ENCODE measurements around the gene OR10AD1. TPM values are rescaled to one million over a fixed set of nuclear protein-coding genes. Genes with fewer than 3 reads are reported as not detected.
"Not testable (repeated sequence)": the region's sequence is repeated elsewhere in the genome, so short reads cannot be mapped to it uniquely, and the experiment has no call there.

OR10AD1 gene, protein sequence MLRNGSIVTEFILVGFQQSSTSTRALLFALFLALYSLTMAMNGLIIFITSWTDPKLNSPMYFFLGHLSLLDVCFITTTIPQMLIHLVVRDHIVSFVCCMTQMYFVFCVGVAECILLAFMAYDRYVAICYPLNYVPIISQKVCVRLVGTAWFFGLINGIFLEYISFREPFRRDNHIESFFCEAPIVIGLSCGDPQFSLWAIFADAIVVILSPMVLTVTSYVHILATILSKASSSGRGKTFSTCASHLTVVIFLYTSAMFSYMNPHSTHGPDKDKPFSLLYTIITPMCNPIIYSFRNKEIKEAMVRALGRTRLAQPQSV
- total RNA-seq: not detected
- long read RNA-seq: 0 reads

DNA sequence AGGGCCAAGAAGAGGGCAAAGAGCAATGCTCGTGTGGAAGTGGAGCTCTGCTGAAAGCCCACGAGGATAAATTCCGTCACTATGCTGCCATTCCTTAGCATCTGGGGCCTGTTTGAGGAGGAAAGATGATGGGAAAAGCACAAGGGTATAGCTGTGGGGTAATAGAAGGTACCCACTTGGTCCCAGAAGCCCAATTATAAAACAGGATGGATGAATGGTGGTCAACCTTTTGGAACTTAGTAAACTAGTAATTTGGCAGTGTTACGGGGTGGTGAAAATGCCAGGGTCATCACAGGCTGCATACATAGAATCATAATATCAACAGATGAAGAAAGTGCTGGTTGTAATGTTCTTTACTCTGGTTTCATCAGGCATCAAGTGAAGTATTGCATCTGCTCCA is at the start of gene OR10AD1:
Gene OR10AD1 (minus strand): TSS at position 101 of the 400 bp plus-strand sequence. CDS start 0 bp downstream, at position 101.
- no peak for ATAC-seq

DNA sequence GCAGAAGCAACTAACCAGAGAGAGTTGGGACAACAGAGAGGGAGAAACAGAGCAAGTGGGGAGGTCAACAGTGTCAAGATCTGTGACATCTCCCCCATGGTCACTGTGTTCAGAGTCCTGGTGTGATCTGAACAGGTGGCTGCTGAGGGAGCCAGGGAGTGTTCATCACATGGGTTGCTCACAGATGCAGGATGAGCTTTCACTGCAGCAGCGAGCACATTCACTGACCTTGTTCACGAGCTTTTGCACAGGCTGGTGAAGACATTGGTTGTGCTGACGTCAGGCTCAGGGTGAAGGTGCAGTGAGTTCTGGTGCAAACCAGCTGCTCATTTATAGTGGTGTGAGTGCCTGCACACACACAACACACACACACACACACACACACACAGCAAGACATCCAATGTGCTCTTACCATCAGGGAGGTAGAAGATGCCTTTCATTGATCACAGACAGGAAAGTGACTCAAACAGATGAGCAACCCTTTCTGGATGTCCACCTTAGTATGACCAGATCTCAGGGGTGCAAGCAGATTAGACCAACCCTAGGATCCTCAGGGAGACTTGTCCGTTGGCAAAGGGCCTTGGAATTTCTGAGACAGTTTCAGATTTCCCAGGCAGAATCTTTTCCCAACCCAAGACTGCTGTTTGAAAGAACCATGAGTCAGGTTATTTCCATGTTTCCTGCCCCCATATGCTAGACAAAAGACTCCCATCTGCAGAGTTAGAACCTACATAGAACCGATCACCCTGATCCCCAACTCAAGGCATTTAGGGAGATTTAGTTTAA is 44.3 kb upstream of the OR10AD1 start:
- DNase-seq (no peak), ATAC-seq (no peak)
- intact Hi-C loops (cut with DNase I, micrococcal nuclease): no loop called here

More for the DNA sequence above, at the start of gene OR10AD1:
- no peak for DNase-seq
- intact Hi-C loops (cut with DNase I, micrococcal nuclease): no loop called here

DNA sequence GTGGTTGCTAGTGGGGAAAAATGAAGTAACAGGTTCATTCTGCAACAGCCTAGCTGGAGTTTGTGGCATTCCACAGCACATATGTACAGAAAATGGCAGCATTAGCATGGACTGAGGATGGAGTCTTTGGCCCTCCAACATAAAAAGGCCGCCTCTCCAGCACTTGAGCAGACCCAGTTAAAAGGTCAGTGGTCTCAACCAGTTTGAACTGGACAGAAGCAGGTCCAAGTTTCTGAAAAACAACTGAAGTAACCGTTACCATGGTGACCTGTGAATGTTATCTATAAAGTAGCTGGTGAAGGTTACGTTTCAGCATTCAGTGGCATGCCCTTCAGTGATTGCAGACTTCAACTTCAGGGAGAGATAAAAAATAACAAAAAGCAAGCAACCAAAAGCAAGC is 34.1 kb upstream of the OR10AD1 start:
- intact Hi-C loops (cut with DNase I, micrococcal nuclease): no loop called here
- no peak for DNase-seq
- ATAC-seq: no peak

DNA sequence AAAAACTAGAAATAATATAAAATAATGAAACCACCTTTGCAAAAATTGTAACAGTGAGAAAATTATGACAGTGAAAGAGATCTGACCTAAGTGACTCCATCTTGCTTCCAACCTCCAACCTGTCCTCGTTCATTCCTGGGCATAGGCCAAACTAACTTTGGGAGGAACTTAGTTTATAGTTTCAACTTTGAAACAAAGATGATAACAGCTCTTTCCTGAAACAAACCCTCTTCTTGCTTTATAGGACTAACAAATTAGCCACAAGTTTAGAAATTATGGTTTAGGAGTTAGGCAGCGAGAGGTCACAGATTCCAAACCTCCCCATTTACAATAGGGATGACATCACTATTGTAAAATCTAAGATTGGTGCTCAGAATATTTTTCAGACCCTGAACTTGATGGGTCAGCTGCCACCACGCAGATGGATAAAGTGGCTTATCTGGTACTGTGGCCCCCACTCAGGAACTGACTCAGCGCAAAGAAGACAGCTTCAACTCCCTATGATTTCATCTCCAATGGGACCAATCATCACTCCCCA is 32.8 kb upstream of the OR10AD1 start:
- ATAC-seq (no peak), DNase-seq (no peak)
- intact Hi-C loops (cut with DNase I, micrococcal nuclease): no loop called here

DNA sequence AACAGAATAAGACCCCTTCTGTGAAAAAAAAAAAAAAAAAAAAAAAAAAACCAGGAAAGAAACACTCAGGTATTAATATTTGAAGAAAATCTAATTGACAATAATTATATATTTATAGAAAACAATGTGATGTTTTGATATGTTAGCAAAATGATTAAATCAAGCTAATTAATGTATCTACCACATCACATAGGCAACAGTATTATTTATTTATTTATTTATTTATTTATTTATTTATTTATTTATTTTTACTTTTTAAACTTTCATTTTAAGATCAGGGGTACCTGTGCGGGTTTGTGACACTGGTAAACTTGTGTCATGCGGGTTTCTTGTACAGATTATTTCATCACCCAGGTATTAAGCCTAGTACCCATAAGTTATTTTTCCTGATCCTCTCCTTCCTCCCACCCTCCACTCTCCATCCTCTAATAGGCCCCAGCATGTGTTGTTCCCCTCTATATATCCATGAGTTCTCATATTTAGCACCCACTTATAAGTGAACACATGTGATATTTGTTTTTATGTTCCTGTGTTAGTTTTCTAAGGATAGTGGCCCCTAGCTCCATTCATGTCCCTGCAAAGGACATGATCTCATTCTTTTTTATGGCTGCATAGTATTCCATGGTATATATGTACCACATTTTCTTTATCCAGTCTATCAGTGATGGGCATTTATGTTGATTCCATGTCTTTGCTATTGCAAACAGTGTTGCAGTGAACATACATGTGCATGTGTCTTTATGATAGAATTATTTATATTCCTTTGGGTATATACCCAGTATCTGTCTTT is 28.3 kb upstream of the OR10AD1 start:
- intact Hi-C loops (cut with DNase I, micrococcal nuclease); DNase-seq; ATAC-seq: not testable (repeated sequence)

DNA sequence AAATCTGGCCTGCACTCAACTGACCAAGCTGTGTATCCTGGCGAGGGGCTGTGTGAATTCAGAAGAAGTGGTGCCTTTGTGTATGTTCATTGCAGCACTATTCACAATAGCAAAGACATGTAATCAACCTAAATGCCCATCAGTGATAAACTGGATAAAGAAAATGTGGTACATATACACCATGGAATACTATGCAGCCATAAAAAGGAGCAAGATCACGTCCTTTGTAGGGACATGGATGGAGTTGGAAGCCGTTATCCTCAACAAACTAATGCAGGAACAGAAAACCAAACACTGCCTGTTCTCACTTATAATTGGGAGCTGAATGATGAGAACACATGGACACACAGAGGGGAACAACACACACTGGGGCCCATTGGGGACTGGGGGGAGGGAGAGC is 21.4 kb upstream of the OR10AD1 start:
- DNase-seq; ATAC-seq; intact Hi-C loops (cut with DNase I, micrococcal nuclease): not testable (repeated sequence)

DNA sequence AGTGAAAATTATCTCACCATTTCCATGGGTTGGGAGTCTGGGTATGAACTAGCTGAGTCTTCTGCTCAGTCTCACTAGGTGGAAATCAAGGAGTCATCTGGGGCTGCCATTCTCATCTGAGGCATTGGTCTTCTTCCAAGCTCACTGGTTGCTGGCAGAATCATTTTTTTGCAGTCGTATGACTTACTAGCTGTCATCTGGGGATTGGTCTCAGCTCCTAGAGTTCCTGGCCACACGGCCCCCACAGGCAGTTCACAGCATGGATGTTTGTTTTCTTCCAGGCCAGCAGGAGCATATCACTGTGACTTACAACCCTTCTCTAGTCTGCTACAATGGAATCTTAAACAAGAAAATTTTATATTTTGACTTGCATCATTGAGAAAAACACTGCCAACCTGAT is 18.6 kb upstream of the OR10AD1 start:
- intact Hi-C loops (cut with DNase I, micrococcal nuclease): no loop called here
- no peak for ATAC-seq
- DNase-seq: no peak

DNA sequence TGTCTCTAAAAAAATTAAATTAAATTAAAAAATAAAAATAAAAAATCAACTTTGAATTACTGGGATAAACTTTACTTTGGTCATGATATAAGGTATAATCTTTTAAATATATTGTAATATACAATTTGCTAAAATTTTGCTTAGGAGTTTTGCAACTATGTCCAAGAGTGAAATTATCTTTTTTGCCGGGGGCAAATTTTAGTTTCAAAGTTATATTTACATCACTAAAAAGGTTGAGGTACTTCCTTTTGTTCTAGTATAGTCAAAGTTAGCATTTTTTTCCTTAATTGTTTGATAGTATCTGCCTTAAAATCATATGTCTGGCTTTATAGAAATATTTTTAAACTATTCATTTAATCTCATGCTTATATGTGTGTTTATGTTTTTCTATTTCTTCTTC is 17.6 kb upstream of the OR10AD1 start:
- DNase-seq: no peak
- ATAC-seq: no peak
- intact Hi-C loops (cut with DNase I, micrococcal nuclease): no loop called here

DNA sequence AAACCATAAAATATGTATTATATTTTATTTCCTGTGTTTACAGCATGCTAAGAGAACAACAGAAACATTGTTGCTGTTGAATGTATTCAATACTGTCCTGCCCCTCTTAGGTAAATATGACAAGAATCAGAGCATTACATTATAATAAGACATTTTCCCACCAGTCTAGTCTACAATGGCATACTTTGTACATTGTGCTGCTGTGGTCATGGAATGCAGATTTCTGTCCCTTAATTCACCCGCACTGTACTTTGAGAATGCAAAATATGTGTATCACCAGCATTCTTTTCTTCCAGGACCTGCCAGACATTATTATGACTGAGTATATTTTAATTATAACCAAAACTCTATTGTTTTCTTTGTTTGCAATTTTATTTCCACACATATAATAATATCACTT is 16.5 kb upstream of the OR10AD1 start:
- DNase-seq (no peak), ATAC-seq (no peak)
- intact Hi-C loops (cut with DNase I, micrococcal nuclease): no loop called here

DNA sequence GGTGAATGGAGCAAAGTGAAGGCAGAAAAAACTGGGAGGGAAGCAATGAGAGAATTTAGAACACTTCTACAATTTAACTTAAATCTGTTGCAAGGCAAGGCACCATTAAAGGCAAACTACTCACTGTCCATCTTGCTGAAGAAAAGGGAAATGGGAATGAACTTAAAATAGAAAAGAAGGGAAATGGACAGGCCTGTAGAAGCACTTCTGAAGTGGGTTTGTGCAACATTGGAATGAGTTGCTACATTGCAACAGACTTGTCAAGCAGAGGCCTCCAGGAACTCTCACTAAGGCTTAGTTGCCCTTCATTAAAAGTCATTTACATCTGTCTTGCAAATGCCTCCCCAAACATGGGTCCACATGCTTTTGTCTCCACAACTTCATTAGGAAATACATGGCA is 13.7 kb upstream of the OR10AD1 start:
- DNase-seq: no peak
- intact Hi-C loops (cut with DNase I, micrococcal nuclease): no loop called here
- no peak for ATAC-seq

DNA sequence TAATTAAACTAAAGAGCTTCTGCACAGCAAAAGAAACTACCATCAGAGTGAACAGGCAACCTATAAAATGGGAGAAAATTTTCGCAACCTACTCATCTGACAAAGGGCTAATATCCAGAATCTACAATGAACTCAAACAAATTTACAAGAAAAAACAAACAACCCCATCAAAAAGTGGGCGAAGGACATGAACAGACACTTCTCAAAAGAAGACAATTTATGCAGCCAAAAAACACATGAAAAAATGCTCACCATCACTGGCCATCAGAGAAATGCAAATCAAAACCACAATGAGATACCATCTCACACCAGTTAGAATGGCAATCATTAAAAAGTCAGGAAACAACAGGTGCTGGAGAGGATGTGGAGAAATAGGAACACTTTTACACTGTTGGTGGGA is 6.4 kb upstream of the OR10AD1 start:
- intact Hi-C loops (cut with DNase I, micrococcal nuclease); ATAC-seq; DNase-seq: not testable (repeated sequence)

DNA sequence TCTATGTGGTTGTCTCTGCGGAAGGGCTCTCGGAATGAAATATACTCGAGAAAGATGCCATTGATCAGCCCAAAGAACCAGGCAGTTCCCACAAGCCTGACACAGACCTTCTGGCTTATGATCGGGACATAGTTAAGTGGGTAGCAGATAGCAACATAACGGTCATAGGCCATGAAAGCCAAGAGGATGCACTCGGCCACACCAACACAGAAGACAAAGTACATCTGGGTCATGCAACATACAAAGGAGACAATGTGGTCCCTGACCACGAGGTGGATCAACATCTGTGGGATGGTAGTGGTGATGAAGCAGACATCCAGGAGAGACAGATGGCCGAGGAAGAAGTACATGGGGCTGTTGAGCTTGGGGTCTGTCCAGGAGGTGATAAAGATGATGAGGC is 326 bp downstream of the OR10AD1 start:
- intact Hi-C loops (cut with DNase I, micrococcal nuclease): no loop called here
- DNase-seq: no peak
- ATAC-seq: no peak

DNA sequence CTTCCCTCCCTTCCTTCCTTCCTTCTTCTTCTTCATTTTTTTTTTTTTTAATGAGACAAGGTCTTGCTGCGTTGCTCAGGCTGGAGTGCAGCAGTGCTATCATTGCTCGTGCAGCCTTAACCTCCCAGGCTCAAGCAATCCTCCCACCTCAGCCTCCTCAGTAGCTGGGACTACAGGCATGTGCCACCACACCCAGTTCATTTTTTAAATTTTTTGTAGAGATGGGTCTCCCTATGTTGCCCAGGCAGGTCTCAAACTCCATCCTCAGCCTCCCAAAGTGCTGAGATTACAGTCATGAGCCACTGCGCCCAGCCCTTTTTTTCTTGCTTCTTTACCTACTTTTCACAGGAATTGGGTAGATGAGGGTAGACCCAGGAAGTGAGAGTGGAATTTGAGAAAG is 1.6 kb downstream of the OR10AD1 start:
- DNase-seq: no peak
- no peak for ATAC-seq
- intact Hi-C loops (cut with DNase I, micrococcal nuclease): no loop called here

DNA sequence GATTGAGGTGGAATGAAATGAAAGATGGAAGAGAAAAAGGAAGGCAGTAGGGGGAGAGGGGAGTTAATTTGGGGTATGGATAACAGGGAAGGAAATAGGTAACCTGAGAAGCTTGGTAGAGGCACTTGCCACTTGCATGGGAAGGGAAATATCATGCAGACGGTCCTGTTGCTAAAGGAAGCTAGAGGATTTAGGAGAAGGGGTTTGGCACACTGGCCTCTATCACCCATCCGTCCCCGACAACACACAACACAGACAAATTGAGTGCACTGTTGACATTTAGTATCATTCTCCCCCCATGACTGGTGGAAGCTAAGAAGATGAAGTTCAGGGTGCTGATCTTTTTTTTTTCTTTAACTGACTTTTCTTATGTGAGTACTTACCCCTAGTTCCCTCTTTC is 2.0 kb downstream of the OR10AD1 start:
- ATAC-seq: no peak

DNA sequence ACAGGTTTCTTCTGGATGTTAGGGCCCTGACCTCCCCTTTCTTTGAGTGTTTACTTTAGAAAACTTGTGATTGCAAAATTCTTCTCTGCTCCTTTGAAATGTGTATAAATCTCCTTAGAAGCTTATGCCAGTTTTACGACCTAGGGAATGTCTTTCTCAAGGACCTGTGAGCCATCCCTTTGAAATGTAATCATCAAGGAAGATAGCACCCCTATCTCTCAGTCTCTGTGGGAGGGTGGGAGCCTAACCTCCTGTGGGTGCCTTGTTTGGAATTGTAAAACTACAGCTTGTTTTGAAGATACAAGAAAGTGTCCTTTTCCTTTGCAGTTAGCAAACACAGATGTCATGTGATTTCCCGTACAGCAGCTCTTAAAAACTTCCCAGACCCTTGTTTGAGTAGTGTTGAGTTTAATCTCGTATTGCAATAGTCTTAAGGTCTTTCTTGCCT is 3.3 kb downstream of the OR10AD1 start:
- intact Hi-C loops (cut with DNase I, micrococcal nuclease): no loop called here
- ATAC-seq: no peak
- no peak for DNase-seq

More for the DNA sequence above, 2.0 kb downstream of the OR10AD1 start:
- intact Hi-C loops (cut with DNase I, micrococcal nuclease): no loop called here
- no peak for DNase-seq

DNA sequence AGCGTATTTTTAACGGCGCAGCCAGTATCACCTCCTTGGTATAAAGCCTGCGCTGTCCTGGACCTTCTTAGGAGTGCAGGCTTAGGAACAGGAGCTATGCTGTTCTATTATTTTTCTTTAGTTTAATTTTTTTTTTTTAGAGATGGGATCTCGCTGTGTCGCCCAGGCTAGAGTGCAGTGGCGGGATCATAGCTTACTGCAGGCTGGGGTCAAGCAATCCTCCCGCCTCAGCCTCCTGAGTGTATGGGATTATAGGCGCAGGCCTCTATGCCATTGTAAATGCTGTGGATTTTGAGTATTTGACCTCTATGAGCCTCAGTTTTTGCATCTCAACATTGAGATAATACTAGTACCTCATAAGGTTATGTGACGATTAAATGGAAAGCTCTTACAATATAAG is 4.1 kb downstream of the OR10AD1 start:
- intact Hi-C loops (cut with DNase I, micrococcal nuclease): no loop called here
- no peak for DNase-seq
- no peak for ATAC-seq

DNA sequence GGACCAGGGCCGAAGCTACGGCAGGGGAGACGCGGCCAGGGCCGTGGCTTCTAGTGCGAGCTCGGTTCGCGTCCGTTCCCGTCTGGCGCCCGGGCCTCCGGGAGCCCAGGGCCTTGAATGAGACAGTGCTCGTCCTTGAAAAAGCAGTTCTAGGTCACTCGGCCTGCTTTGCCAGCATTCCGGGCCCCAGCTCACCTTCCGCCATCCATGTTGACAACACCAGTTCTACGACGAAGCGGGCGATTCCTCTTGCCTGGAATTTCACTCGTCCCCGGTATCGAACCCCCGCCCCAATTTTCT is 4.5 kb downstream of the OR10AD1 start:
- ATAC-seq (peak; percentile 47), DNase-seq (peak; percentile 41 to 59)
- intact Hi-C loops (cut with DNase I, micrococcal nuclease): no loop called here

DNA sequence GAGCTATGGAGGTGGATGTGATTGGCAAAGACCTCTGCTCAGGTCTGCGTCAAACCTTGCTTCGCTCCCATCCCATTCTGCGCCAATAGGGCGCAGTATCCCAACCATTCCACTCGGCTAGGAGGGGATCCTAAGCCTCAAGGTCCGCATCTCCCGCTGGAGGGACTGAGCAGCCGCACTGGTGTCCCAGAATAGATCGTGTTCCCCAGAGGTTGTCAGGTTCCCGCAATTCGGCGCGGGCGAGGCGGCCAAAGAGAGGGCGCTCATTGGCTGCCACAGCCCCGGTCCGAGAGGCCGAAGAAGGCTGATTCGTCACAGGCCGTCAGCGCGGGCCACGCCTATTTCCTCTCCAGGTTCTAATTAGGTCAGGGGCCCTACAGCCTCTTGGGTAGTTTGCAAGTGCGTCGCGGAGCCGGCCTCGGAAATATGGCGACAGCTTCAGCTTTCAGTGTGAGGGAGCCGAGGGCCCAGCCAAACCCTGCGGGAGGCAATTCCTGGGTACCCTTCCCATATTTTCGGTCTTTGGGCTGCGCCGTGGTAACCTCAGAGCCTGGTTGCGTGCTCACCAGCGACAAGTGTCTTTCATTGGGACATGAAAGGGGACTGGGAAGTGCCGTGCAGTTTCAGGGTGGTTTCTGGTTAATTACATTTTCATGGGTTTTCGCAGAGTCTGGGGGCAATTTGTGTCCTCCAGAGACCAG is 5.0 kb downstream of the OR10AD1 start:
- intact Hi-C loops (cut with DNase I, micrococcal nuclease): no loop called here
- peak; percentile 98 for ATAC-seq
- peak; percentile 96 to 98 for DNase-seq

DNA sequence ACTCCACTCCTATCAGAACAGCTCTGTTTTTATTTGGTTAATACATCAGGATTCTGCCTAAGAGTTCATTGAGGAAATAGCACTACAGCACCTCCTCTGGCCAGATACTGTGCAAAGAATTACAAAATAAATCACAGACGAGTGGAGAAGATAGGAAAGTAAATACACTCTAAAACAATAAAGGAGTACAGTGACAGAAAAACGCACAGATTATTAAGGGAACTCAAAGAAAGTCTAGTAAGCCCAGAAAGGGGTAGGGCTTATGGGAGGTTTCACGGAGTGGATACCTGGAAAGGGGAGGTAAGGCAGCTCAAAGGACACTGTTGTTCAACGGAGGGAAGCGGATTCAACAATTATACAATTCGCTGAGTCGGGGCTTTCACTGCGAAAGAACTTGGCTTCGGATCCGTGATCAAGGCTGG is 5.5 kb downstream of the OR10AD1 start:
- peak in 1 of 2 donors; percentile 27 for DNase-seq
- intact Hi-C loops (cut with DNase I, micrococcal nuclease): no loop called here
- peak; percentile 51 for ATAC-seq

All from left colon (tissue), 2 donors.